HG03175 (cell line): ENCODE measurements around the gene CARS2.
"Not testable (repeated sequence)": the region's sequence is repeated elsewhere in the genome, so short reads cannot be mapped to it uniquely, and the experiment has no call there.

Experiments
- ATAC-seq: cut with Tn5 transposase; IDR thresholded peaks from one replicate; pipeline ENCODE4 v1.9.1; 2021; ENCODE audit warnings: mild to moderate bottlenecking, moderate library complexity; ENCODE audit not compliant: unreplicated experiment

CARS2 gene

GRCh38 chr13:110640591-110641029 is 65.3 kb downstream of the CARS2 start:
- ATAC-seq = no peak

GRCh38 chr13:110639935-110640334 is 66.0 kb downstream of the CARS2 start:
- no peak for ATAC-seq

GRCh38 chr13:110638814-110639806 is 66.8 kb downstream of the CARS2 start:
- no peak for ATAC-seq

DNA sequence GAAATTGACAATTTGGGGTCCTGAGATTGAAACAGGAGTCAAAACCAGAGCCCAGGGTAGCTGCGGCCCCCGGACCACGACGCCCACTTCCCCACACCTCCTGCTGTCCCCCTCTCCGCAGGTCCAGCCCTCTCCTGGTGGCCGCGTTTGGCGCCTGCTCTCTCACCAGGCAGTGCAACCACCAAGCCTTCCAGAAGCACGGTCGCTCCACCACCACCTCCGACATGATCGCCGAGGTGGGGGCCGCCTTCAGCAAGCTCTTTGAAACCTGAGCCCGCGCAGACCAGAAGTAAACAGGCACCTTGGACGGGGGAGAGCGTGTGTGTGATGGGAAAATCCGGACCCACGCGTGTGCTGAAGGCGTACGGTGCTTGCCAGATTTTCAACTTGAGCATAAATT is 67.7 kb downstream of the CARS2 start:
- ATAC-seq = no peak

DNA sequence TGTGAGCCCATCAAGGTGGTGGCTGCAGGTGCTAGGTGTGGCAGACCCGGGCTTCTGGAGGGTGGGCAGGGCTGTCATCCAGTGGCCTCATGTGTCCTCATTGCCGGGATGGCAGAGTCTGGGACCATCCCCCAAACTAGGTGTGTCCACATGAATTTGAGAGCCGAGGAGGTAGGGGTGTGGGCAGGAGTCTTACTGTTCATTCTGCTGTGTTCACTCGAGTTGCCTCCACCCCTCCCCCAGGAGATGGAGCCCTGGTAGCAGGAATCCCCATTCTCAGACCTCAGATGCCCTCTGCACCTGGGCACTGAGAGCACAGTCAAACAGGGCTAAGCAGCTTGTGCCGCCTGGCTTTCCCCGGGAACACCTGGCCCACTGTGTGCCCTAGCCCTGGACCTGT is 68.2 kb downstream of the CARS2 start:
- ATAC-seq = no peak

DNA sequence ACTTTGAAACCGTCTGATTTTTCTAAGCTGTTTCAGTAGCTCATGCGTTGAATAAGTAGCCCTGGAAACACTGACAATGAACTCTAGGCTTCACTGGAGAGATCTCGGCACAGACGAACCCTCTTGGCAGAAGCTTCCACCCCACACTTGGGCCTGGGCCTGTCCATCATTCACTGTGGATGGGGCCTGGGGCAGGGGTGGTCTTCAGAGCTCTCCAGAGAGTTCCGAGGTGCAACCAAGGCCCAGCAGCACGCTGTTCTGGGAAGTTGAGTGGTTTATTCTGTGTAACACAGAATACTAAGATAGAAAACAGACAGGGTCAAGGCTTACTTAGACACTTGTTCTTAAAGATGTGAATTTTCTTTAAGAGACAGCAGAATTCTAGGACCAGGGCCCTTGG is 68.6 kb downstream of the CARS2 start:
- no peak for ATAC-seq

DNA sequence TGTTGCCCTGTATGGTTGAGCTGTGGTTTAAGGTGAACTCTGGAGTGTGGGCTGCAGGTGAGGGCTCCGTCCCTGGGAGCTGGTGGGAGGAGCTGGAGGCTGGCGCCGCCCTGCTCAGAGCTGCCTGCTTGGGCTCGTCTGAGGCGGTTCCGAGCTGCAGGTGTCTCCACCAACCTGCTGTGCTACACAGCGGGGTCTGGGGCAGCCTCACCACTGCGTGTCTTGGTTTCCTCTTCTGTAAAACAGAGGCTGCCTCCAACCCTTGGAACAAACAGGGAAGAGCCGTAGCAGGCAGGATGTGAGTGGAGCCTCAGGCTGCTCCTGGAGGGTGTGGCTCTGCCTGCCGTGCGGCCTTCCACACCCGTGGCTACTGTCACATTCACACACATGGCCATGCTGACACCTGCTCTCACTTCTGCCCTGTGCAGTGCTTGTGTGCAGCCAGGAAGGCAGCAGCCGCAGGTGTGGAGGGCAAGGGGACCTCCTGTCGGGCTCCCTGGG is 69.2 kb downstream of the CARS2 start:
- ATAC-seq = no peak

GRCh38 chr13:110636053-110636475 is 69.9 kb downstream of the CARS2 start:
- ATAC-seq = no peak

- no peak for ATAC-seq
Measured at GRCh38 chr13:110635405-110636002, 70.4 kb downstream of the CARS2 start.

DNA sequence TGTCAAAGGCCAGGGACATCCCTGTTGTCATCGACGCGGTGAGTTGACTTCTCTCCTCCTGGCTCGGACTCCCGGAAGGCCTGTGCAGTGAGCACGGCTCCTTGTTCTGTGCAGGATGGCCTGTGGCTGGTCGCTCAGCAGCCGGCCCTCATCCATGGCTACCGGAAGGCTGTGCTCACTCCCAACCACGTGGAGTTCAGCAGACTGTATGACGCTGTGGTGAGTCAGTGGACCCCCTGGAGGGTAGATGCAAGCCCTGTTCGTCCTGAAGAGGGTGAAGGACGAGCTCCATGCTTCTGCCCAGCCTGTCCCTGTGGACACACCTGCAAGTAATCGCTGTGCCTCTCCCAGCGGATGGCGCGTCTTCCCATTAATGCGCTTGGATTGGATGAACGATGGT is 71.4 kb downstream of the CARS2 start:
- no peak for ATAC-seq

DNA sequence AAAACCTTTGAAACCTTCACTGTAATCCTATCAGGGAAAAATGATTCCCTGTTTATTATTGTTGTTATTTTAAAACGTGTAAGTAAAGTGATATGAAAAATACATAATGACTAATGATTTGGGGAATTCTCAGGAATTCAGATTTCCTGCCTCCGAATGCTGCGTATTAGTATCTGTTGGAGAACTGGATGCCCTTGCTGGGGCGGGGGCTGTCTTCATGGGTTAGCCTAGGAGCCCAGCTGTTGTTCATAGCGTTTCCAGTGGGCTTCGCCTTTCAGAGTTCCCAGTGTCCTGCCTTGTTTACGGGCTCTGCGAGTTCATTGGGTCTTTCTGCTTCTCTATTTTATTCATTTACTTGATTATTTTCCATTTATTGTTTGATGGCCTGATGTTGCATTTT is 72.1 kb downstream of the CARS2 start:
- no peak for ATAC-seq

DNA sequence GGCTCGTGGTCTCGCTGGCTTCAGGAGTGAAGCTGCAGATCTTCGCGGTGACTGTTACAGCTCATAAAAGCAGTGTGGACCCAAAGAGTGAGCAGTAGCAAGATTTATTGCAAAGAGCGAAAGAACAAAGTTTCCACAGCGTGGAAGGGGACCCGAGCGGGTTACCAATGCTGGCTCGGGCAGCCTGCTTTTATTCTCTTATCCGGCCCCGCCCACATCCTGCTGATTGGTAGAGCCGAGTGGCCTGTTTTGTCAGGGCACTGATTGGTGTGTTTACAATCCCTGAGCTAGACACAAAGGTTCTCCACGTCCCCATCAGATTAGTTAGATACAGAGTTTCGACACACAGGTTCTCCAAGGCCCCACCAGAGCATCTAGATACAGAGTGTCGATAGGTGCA is 73.7 kb downstream of the CARS2 start:
- not testable (repeated sequence) for ATAC-seq

GRCh38 chr13:110630566-110631119 is 75.3 kb downstream of the CARS2 start:
- ATAC-seq = no peak

DNA sequence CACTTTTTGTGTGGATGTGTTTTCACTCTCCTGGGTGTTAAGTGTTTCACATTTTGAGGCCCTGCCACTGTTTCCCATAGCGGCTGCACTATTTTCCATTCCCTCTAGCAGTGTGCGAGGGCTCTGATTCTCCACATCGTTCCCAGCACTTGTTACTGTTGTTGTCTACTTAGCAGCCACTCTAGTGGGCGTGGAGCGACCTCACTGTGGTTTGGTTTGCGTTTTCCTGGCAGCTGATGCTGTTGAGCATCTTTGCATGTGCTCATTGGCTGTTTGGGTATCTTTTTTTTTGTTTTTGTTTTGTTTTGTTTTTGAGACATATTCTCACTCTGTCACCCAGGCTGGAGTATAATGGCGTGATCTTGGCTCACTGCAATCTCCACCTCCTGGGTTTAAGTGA is 76.2 kb downstream of the CARS2 start:
- ATAC-seq = no peak

DNA sequence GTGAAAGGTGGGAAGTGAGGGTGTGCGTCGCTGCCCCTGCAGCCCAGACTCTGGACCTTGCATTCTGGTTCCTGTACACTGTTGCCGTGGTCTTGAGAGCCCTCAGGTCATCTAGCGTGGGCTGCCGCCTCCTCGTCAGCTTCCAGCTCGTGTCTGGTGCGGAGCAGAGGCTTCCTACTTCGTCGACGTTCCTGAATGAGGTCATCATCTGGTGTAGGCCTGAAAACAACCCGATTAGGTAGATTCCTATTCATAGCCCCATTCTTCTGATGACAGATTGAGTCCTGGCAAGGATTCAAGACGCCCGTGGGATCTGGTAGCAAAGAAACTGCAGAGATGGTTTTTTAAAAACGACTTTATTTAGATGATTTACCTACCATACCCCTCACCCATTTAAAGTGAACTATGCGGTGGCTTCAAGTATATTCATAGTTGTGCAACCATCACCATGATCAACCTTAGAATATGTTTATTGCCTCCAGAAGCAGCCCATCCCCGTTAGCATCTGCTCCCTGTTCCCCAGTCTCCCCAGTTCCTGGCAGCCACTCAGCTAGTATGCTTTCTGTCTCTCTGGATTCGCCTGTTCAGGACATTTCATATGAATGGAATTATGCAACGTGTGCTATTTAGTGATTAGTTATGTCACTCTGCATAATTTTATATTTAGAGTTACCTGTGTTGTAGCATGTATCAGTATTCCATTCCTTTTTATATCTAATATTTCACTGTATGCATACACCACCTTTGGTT is 76.8 kb downstream of the CARS2 start:
- no peak for ATAC-seq

- no peak for ATAC-seq
Measured at GRCh38 chr13:110628477-110628793, 77.5 kb downstream of the CARS2 start.

- no peak for ATAC-seq
Measured at GRCh38 chr13:110627761-110628476, 78.0 kb downstream of the CARS2 start.

GRCh38 chr13:110627351-110627750 is 78.6 kb downstream of the CARS2 start:
- ATAC-seq = no peak

DNA sequence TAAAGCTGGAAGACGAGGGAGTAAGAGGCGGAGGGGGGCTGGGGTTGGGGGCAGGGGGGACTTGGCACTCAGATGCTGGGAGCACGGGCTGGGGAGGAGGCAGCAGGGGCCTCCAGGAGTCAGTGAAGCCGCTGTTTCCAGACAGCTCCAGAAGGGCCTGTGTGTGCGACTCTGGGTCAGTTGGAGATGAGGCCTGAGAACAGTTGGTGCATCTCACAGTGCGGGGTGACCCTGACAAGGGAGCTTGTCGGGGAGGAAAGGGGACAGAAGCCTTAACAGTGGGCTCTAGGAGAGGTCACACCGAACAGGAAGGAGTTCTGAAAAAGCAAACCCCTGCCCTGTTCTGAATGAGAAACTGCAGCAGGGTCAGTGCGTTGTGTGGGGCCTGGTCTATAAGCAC is 79.4 kb downstream of the CARS2 start:
- no peak for ATAC-seq

DNA sequence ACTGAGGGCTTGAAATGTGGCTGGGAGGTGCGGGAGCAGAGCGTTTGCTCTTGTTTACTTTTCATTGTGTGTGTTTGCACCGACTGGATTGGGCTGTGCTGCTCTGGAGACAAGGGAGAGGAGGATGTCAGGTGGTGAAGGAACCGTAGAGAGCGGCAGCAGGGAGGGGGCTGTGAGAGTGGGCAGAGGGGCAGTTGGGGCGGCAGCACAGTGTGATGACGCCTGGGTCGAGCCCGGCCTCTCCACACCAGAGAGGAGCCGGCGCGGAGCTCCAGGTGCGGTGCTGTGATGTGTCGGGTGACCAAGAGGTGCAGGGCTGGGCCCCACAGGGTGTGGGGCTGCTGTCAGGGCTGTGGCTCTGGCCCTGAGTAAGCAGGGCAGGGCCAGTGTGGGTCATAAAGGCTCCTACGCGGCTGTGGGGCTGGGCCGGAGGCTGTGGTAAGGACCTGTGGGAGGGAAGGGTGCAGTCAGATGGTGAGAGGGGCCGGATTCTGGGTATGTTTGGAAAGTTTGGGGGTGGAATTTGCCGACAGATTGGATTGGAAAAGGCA is 80.1 kb downstream of the CARS2 start:
- ATAC-seq = no peak
